ENCODE measurements around the gene NRF1.
"Not testable (repeated sequence)": the region's sequence is repeated elsewhere in the genome, so short reads cannot be mapped to it uniquely, and the experiment has no call there.

The NRF1 gene

GRCh38 chr7:129607471-129608120 is 3.9 kb upstream of the NRF1 start:
- peak in 1 of 2 donors; percentile 46 for DNase-seq (ENCODE audit: low read depth in 2 of 2)

GRCh38 chr7:129609666-129610065 is 1.9 kb upstream of the NRF1 start:
- DNase-seq (ENCODE audit: low read depth in 2 of 2) = no peak

GRCh38 chr7:129610709-129611245 is 743 bp upstream of the NRF1 start:
- peak in 1 of 2 donors; percentile 2 for DNase-seq (ENCODE audit: low read depth in 2 of 2)

GRCh38 chr7:129612112-129613015 is 844 bp downstream of the NRF1 start:
- DNase-seq (ENCODE audit: low read depth in 2 of 2) = peak in 1 of 2 donors; percentile 13

GRCh38 chr7:129613016-129613337 is 1.5 kb downstream of the NRF1 start:
- no peak for DNase-seq (ENCODE audit: low read depth in 2 of 2)

GRCh38 chr7:129615018-129615417 is 3.5 kb downstream of the NRF1 start:
- DNase-seq (ENCODE audit: low read depth in 2 of 2) = no peak

GRCh38 chr7:129616530-129616929 is 5.0 kb downstream of the NRF1 start:
- DNase-seq (ENCODE audit: low read depth in 2 of 2) = no peak

- DNase-seq (ENCODE audit: low read depth in 2 of 2) = no peak
Measured at GRCh38 chr7:129617178-129617577, 5.7 kb downstream of the NRF1 start.

- DNase-seq (ENCODE audit: low read depth in 2 of 2) = no peak
Measured at GRCh38 chr7:129617652-129618051, 6.1 kb downstream of the NRF1 start.

GRCh38 chr7:129626896-129627295 is 15.4 kb downstream of the NRF1 start:
- DNase-seq (ENCODE audit: low read depth in 2 of 2) = no peak

- no peak for DNase-seq (ENCODE audit: low read depth in 2 of 2)
Measured at GRCh38 chr7:129630341-129630740, 18.8 kb downstream of the NRF1 start.

- DNase-seq (ENCODE audit: low read depth in 2 of 2) = no peak
Measured at GRCh38 chr7:129634361-129635034, 23.0 kb downstream of the NRF1 start.

- peak; percentile 56 to 58 for DNase-seq (ENCODE audit: low read depth in 2 of 2)
Measured at GRCh38 chr7:129635300-129636029, 23.9 kb downstream of the NRF1 start.

- DNase-seq (ENCODE audit: low read depth in 2 of 2) = not testable (repeated sequence)
Measured at GRCh38 chr7:129636030-129636550, 24.6 kb downstream of the NRF1 start.

- no peak for DNase-seq (ENCODE audit: low read depth in 2 of 2)
Measured at GRCh38 chr7:129636641-129637040, 25.1 kb downstream of the NRF1 start.

GRCh38 chr7:129640400-129640799 is 28.9 kb downstream of the NRF1 start:
- DNase-seq (ENCODE audit: low read depth in 2 of 2) = no peak

- no peak for DNase-seq (ENCODE audit: low read depth in 2 of 2)
Measured at GRCh38 chr7:129642871-129643549, 31.5 kb downstream of the NRF1 start.

GRCh38 chr7:129643550-129644170 is 32.1 kb downstream of the NRF1 start:
- DNase-seq (ENCODE audit: low read depth in 2 of 2) = no peak

- no peak for DNase-seq (ENCODE audit: low read depth in 2 of 2)
Measured at GRCh38 chr7:129644634-129645230, 33.2 kb downstream of the NRF1 start.
